Ammon's horn (tissue), 1 donor: ENCODE measurements around the gene C19orf73.
"Not testable (repeated sequence)": the region's sequence is repeated elsewhere in the genome, so short reads cannot be mapped to it uniquely, and the experiment has no call there.

Experiments
- DNase-seq: peaks from one replicate; pipeline ENCODE4 v3.0.0-alpha.2; 2016; ENCODE audit warnings: low spot score

Gene C19orf73

DNA sequence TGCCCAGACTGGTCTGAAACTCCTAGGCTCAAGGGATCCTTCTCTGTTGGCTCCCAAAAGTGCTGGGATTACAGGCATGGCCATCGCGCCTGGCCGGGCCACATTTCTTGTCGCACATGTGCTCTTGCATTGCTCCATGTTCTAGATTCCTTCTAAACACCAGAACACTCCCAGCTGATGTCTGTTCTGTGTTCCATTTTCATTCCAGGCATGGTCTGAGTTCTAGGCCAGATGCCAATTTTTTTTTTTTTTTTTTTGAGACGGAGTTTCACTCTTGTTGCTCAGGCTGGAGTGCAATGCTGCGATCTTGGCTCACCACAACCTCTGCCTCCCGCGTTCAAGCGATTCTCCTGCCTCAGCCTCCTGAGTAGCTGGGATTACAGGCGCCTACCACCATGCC is 2.9 kb upstream of the C19orf73 start:
- not testable (repeated sequence) for DNase-seq

DNA sequence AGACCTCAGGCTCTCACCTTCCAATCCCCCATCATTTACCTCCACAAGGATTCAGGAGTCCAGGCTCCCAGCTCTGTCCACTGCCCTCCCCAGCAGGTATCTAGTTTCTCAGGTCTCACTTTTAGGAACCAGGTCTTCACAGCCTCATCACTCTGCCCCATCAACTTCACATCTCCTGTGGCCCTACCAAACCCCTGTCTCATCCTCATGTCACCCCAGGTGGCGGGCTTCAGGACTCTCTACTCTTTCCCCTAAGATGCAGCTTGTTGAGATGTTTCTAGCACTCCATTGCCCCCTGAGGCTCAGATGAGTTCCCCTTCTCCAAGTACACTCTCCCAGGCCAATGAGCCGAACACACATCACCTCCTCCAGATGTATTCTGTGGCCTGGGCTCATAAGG is 1.9 kb upstream of the C19orf73 start:
- no peak for DNase-seq

DNA sequence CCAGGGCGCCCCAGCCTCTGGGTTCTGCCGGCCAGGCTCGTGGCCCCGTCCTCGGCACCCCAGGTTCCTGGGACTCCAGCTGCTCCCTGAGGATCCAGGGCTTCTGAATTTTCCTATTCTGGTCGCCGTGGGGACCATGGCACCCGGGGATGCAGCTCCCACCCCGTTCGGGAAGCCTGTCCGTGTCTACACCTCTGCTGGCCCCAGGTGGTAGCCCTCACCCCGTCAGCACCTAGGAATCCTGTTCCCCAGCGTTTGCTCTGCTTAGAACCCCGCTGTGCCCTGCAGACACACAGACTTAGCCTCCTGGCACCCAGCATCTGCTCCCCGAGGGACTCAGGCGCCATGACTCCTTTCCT is 1.4 kb upstream of the C19orf73 start:
- no peak for DNase-seq

DNA sequence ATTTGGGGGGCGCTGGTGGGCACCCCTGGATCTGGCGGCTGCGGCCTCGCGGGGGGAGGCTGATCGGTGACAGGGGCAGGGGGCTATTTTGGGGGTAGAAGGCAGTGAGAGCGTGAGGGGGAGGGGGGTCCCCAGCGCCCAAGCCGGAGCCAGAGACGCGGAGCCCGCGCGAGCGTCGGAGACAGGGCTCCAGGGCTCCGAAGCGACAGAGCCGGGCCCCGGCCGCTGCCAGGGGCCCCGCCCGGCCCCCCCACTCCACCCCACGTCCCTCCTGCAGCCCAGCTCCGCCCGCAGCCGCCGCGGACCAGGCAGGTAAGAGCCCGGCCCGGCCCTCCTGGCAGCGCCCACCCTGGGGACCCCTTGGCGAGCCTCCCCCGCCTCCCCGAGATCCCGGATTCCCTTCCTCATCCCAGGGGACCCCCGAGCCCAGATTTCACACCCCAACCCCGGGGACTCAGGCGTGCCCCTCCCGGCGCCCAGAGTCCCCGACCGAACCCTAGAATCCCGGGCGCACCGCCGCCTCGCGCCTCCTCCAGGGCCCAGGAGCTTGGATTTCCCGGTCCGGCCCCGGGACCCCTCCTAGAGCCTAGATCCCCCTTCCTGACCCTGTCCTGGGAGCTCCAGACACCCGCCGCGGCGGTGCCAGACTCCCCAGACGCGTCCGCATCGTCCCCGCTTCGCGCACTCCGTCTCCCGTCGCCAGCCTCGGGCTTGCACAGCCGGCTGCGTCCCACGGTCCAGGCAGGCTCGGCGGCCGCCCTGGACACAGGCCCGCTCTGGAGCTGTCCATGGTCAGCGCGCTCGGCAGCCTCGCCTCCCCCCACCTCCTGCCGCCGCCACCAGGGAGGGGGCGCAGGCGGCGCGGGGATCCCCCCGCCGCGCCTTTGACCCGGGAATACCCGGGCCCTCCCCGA is 725 bp upstream of the C19orf73 start, which contains the start of gene PPFIA3:
Gene PPFIA3, plus strand, starts transcription at position 134 of the 914 bp plus-strand sequence. CDS start 8,330 bp downstream, outside the sequence.
- peak; percentile 62 for DNase-seq

DNA sequence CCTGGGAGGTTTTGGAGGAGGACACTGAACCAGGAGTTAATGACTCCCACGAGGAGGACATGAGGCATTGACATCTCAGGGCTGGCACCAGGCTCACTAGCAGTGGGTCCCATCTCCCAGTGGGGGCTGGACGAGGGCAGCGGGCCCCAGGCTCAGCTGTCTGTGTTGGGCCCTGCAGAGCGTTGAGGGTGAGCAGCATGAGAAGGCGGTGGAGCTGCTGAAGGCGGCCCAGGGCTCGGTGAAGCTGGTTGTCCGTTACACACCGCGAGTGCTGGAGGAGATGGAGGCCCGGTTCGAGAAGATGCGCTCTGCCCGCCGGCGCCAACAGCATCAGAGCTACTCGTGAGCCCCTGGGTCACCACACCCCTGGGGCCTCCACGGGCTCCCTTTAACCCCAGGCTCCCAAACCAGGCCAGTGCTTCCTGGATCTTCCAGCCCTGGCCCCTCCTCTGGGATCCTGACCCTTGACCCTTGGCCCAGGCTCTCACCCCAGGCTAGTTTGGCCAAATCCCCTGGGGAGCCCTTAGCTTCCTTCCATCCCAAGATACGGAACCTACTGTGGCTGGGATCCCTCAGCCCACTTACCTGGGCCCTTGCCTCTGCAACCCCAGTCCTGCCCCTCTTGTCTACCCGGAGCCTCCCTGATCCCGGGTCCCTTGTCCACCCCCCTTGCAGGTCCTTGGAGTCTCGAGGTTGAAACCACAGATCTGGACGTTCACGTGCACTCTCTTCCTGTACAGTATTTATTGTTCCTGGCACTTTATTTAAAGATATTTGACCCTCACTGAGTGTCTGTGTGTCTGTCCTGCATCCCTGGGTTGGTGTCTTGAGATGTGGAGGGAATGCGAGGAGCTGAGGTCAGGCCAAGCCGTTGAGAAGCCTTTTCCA is 1.0 kb downstream of the C19orf73 start:
- no peak for DNase-seq

DNA sequence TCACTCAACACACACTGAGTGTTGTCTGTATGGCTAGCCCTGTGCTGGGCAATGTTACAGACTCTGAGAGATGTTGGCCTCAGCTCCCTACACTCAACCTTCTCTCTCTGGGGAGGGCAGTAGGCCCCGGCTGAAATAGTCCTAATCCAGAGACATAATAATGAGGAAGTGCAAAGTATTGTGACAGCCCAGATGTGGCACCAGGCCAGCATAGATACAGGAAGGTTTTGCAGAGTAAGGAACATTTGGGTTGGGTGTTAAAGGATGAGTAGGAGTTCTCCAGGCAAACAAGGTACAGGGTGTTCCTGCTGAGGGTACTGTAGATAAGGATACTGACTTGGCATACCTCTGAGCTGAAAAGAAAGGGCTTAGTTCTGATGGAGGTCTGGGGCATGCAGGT is 2.4 kb downstream of the C19orf73 start:
- DNase-seq: no peak

DNA sequence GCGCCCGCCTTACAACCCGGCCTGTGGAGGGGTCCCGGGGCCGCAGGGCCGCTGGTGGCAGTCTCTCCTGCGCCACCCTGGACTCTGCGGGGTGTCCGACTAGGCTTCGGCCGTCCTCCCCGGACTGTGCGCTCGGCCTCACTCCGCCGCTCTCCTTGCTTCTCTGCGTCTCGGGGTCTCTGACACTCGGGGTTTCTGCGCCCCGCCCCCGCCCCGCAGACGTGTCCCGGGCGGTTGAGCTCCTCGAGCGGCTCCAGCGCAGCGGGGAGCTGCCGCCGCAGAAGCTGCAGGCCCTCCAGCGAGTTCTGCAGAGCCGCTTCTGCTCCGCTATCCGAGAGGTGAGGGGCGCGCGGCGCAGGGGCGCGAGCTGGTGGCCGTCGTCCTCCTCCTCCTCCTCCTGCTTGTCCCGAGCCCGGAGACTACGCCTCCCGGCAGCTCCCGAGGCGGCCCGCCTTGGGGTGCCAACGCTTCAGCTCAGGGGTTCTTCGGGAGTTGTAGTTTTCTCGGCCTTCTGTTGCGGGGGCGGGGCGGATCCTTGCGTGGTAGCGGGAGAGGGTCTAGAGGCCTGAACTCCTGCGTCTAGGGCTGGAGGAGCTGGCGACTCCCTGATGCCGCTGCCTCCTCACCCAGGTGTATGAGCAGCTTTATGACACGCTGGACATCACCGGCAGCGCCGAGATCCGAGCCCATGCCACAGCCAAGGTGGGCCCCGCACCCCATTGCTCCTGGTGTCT is 4.1 kb downstream of the C19orf73 start:
- peak; percentile 87 for DNase-seq

DNA sequence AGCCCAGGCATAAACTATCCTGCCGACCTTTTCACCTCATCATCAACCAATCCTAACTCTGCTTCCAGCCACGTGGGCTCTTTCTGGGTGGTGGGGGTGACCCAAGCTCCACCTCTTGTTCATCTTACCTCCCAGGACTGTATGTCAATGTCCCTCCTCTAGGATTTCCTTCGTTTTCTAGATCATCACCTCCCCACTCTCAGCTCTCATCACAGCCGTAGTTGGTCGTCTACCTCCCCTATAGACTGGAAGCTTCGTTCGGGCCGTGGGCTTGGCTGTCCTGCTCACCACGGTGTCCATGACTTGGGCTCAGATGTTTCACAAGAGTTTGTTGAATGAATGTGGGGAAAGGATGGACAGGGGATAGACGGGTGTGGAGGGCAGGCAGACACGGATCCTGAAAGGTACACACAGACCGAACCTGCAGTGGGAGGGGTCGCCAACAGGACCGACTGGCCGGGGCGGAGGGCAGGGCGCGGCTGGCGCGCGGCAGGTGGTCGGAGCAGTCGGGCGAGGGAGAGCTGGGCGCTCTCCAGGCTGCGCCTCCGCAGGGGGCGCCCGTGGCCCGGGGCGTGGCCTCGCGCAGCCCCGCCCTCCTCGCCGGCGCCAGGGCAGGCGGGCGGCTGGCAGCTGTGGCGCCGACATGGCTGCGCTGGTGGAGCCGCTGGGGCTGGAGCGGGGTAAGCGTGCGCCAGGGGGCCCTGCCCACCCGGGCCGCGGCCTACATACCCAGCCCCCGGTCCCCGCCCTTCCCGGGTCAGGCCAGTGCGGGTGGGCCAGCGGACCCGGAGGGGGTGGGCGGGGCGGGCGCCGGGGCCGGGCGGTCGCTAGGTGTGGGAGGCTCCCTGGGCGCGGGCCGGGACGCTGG is 4.9 kb downstream of the C19orf73 start, which contains the start of gene LIN7B:
Gene LIN7B, plus strand, starts transcription at position 609 of the 868 bp plus-strand sequence. Its CDS starts 35 bp downstream, at position 644.
- DNase-seq: peak; percentile 79

DNA sequence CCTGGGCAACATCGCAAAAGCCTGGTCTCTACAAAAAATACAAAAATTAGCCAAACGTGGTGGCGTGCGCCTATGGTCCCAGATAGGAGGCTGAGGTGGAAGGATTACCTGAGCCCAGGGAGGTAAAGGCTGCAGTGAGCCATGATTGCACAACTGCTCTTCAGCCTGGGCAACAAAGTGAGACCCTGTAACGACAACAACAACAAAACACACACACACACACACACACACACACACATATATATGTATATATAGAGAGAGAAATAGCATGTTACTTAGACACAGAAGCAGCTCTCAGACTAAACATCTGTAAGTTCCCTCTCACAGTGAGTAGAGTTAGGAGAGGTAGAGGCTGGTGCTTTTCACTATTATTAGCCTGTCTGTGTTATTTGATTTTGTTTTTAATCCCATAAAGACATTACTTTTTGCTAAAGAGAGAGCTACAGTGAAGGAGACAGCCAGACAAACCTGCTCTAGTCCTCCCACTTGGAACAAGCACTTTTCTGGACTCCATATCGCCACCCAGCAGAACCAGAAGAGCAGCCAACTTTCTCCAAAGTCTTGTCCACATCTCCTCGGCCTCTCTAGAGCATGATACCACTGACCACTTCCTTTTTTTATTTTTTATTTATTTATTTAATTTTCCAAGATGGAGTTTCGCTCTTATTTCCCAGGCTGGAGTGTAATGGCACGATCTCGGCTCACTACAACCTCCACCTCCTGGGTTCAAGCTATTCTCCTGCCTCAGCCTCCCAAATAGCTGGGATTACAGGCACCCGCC is 7.5 kb downstream of the C19orf73 start:
- DNase-seq: no peak

DNA sequence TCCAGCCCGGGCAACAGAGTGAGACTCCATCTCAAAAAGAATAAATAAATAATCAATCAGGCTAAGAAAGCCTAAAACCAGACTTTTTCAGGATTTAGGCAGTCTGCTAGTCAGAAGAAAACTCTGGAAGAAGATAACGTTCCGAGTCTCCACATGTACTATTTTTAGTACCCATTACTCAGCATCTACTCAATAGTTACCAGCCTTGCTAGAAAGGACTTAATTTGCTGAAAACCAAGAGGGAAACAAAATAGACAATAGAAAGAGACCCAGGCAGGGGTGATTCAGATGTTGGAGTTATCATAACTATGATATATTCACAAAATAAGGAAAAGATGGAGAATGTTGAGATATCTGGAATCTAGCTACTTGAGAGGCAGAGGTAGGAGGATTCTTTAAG is 8.4 kb downstream of the C19orf73 start:
- no peak for DNase-seq

DNA sequence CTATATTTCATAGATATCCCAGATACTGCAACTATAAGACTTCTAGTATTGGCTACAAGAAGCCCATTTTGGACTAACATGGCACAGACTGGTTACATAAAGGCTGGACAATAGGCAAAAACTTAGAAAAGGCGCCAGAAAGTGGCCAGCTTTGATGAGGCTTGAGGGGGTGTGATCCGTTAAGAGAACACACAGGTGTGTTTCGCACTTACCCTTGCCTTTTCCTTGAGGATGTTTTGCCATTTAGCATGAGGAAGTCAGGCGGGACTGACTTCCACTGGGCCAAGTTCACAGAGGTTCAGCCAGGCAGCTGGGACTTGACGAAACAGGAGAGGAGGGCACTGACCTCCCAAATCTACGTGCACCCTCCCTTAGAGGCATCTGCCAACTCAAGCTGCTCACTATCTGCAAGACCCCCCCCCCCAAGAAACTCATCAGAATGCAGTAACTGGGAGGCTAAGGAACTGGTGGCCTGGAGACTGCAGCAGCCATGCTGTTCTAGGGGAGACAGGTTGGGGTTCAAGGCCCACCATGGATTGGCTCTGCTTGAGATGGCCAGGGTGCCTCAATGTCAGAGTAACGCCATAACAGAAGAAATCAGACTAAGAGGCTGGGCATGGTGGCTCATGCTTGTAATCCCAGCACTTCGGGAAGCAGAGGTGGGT is 9.2 kb downstream of the C19orf73 start:
- no peak for DNase-seq

DNA sequence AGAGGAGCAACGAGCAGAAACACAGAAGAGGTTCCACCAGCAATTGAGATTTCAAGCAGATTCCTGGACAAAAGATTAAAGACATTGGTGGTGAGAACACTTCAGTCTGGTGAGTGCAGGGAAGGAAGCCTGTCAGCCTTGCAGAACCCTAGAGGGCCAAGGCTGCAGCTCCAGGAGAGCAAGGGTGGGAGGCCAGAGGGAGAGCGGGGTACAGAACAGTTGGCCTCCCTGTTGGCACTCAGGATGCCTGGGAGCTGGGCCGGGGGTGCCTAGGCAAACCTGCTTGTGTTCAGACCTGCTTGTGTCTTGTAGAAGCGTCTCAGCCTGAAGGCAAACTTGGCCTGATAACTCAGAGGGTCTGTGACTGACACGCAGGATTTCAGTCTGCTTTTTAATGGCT is 9.9 kb downstream of the C19orf73 start:
- DNase-seq: no peak

DNA sequence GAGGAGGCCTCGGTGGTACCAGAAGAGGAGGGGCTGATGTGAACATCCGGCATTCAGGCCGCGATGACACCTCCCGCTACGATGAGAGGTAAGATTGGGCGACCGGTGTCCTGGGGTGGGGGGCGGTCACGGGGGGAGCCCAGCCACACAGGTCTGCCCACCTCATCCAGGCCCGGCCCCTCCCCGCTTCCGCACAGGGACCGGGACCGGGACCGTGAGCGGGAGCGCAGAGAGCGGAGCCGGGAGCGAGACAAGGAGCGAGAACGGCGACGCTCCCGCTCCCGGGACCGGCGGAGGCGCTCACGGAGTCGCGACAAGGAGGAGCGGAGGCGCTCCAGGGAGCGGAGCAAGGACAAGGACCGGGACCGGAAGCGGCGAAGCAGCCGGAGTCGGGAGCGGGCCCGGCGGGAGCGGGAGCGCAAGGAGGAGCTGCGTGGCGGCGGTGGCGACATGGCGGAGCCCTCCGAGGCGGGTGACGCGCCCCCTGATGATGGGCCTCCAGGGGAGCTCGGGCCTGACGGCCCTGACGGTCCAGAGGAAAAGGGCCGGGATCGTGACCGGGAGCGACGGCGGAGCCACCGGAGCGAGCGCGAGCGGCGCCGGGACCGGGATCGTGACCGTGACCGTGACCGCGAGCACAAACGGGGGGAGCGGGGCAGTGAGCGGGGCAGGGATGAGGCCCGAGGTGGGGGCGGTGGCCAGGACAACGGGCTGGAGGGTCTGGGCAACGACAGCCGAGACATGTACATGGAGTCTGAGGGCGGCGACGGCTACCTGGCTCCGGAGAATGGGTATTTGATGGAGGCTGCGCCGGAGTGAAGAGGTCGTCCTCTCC is 11.1 kb downstream of the C19orf73 start:
- no peak for DNase-seq

DNA sequence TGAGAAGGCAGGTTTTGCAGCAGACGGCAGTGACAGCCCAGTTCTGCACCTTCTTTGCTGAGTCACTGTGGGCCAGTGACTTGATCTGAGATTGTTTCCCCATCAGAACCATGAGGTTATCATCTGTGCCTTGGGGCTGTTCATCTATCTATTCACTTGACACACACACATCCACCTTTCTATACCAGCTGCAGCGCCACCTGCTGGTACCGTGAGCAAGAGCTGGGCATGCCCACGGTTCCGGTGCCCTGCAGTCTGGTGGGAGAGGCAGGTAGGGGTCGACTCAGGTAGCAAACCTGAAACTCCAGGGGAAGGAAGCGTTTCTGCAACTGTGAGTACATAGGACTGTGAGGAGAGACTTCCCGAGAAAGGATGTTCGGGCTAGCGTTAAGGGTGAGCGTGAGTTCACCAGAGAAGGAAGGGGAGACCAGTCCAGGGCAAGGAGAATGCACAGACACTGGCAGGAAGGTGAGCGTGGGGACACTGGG is 12.3 kb downstream of the C19orf73 start:
- peak; percentile 67 for DNase-seq

DNA sequence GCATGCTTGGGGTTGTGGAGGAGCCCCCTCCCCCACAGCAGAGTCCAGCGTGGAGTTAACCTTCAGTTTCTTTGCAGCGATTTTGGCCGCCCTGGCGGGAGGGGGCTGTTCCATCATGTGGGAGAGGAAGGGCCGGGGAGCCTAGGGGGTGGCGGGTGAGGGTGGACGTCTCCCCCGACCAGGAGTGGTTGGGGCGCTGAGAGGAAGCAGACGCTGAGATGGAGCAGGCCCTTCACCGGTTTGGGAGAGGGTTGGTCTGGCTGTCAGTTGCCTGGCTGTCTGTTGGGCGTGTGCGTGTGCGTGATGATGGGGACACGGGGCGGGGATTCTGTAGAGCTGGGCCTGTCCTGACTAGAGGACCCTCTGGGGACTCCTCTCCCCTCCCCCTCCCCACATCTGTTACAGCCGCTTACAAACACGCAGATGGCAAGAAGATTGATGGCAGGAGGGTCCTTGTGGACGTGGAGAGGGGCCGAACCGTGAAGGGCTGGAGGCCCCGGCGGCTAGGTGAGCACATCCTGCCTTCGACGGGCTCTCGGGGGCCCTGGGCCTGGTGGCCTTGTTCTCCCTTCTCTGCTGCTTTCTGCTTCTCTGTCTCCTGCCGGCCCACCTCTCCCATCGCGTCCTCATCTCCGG is 14.6 kb downstream of the C19orf73 start:
- DNase-seq: no peak

DNA sequence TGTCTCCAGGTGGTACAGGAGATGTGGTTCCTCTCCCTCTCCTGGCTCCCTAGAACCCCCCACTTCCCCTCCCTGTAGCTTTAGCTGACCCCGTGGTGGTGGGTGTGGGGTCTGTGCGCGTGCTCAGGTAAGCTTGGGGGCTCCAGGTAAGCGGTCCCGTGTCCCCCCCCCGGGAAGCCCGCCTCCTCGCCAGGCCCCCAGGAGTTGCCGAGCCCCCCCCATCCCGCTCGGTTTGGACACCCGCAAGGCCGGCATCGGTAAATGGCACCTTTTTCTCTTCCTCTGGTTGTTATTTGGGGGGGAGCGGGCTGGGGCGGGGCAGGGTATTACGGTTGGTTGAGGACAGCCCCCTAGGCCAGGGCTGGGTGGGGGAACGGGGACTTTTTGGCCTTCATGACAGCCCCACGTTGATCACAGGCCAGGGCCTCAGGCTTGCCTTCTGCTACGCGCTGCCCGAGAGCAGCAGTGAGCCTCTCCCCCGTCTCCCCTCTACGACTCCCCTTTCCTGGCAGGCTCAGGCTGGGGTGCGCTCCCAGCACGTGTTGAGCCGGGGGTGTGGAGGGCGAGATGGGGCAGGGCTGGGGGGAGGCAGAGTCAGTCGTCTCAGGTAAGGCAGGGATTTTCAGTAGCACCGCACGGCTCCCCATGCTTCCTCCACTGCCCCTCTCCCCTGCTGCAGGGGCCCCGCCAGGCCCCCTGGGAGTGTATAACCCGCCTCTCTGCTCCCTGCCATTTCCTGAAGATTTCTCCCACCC is 15.4 kb downstream of the C19orf73 start:
- DNase-seq: no peak

DNA sequence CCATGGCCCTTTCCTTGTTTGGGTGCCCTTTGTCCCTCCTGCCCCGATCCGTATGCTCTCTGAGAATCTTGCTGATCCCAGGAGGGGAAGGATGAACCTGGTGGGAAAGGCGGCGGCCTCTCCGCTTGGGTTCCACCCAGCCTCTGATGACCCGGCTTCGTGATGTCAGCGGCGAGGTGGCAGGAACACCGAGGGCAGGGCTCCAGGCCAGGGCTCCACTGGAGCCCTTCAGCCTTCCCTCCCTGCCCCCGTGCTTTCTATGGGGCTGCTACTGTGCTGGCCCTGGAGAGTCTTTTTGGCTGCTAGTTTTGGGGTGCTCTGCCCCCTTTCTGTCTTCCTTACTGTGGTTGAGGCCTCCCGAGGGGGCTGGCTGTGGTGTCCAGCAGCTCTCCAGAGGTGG is 16.6 kb downstream of the C19orf73 start:
- DNase-seq: no peak
